ENCODE results near the gene ATF2.

Gene ATF2

DNA sequence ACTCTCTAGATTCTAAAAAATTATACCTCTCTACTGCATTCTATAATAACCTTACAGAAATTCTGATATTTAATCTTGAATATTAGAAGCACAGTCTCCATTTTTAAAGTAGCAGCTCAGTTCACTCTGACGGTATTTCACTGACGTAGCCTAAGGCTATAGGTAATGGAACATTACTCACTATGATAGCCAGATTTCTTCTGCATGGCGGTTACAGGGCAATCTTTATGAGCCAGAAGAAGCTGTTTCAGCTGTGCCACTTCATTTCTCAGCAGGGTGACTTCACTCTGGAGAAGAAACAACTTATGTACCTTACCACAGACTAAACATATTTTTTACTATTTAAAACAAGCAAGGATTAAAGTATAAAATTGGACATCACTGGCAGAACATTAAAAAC lies 87.5 kb downstream of the ATF2 start:
- no peak for DNase-seq (ENCODE audit: low read depth)

GRCh38 chr2:175076272-175076671 lies 91.7 kb downstream of the ATF2 start:
- no peak for DNase-seq (ENCODE audit: low read depth)

DNA sequence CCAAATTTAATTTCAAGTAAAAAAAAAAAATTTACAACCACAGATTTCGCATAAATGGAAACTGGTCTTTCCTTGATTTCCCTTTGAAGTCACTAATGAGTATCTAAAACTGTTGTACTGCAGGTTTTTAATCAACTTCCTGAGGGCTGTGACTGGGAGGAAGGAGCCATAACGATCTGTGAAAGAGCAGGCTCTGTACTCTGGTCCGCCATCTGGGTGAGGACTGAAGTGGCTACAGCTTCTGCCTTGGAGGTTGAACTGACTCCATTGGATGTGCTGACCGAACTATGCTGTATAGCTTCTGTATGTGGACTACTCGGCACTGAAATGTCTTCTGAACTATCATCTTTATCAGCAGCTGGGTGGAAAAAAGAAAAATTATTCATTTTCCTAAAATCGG lies 93.5 kb downstream of the ATF2 start:
- no peak for DNase-seq (ENCODE audit: low read depth)

- no peak for DNase-seq (ENCODE audit: low read depth)
Observed at GRCh38 chr2:175068534-175068933, 99.5 kb downstream of the ATF2 start.

GRCh38 chr2:175066411-175066810 lies 101.6 kb downstream of the ATF2 start:
- DNase-seq (ENCODE audit: low read depth), result no peak

- DNase-seq (ENCODE audit: low read depth), result no peak
Observed at GRCh38 chr2:175064797-175065196, 103.2 kb downstream of the ATF2 start.

- no peak for DNase-seq (ENCODE audit: low read depth)
Observed at GRCh38 chr2:175063741-175064140, 104.3 kb downstream of the ATF2 start.

- DNase-seq (ENCODE audit: low read depth), result no peak
Observed at GRCh38 chr2:175062787-175063585, 105.0 kb downstream of the ATF2 start.

- DNase-seq (ENCODE audit: low read depth), result no peak
Observed at GRCh38 chr2:175057078-175057685, 110.8 kb downstream of the ATF2 start.

GRCh38 chr2:175055993-175056392 lies 112.0 kb downstream of the ATF2 start:
- no peak for DNase-seq (ENCODE audit: low read depth)

DNA sequence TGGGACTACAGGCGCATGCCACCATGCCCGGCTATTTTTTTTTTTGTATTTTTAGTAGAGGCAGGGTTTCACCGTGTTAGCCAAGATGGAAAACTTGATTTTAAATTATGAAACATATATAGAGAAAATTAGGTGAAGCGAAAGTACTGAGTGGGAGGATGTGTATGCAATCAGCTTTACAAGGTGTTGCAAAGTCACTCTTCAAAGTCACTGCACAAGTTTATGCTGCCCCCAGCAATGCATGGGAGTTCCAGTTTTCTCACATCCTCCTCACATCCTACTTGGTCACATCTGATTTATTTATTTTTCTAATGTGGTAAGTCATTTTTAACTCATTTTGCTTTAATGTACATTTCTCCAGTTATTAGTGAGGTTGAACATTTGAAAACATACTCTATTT lies 113.7 kb downstream of the ATF2 start:
- DNase-seq (ENCODE audit: low read depth), result no peak

GRCh38 chr2:175049661-175050060 lies 118.3 kb downstream of the ATF2 start:
- DNase-seq (ENCODE audit: low read depth), result no peak

GRCh38 chr2:175048275-175048674 lies 119.7 kb downstream of the ATF2 start:
- no peak for DNase-seq (ENCODE audit: low read depth)

DNA sequence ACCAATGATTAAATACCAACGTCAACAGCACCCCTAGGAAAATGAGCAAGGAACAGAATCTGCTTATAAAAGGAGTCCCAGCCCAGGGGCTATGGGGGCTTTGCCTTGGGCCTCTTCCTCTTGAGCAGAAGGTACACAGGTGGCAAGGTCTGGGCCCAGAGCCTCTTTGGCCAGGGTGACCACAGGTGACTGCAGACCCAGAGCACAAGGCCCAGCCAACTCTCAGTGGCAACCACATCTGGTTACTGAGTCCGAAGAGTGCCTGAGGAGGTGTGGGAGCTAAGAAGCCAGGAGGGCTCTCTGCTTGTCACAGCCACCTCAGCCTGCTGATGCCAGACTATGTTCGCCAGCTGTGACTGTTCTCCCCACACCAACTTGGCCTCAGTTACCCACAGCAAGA lies 128.5 kb downstream of the ATF2 start:
- no peak for DNase-seq (ENCODE audit: low read depth)

DNA sequence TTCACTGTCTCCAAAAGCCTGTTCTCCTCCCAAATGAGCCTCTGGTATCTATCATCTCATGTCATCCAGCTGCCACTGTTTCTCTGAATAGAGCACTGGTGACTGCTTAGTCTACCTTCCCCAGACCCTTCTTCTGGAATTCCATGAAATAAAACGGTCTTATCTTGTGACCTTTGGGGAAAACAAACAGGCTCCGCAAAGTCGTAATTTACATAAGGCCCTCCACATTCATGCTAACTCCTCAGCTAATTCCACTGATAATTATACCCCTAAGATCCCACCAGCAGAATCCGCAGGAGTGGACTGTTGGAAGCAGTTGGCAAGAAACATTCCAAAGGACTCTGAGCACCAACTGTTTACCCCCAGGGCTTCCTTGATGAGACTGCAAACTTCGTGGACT lies 129.0 kb downstream of the ATF2 start:
- DNase-seq (ENCODE audit: low read depth), result no peak

DNA sequence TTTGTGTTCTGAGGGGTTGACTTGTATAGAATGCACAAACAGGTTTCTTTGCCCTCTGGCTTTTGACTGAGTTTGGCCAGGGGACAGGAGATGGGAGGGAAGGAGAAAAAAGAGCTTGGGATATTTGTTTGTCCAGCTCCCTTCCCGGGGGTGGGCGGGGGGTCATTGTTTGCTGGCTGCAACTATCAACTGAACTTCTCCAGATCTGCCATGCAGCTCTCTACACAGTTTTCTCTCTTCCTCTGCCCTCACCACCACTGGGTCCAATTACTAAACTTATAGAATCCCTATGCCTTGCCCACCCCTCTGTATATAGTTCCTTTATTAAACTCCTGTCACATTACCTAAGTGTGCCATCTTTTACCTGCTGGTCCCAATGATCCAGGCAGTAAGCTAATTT lies 130.1 kb downstream of the ATF2 start:
- no peak for DNase-seq (ENCODE audit: low read depth)

GRCh38 chr2:175036582-175037018 lies 131.4 kb downstream of the ATF2 start:
- peak; percentile 29 for DNase-seq (ENCODE audit: low read depth)

GRCh38 chr2:175035806-175036205 lies 132.2 kb downstream of the ATF2 start:
- DNase-seq (ENCODE audit: low read depth), result peak; percentile 50

GRCh38 chr2:175034716-175035115 lies 133.3 kb downstream of the ATF2 start:
- no peak for DNase-seq (ENCODE audit: low read depth)

DNA sequence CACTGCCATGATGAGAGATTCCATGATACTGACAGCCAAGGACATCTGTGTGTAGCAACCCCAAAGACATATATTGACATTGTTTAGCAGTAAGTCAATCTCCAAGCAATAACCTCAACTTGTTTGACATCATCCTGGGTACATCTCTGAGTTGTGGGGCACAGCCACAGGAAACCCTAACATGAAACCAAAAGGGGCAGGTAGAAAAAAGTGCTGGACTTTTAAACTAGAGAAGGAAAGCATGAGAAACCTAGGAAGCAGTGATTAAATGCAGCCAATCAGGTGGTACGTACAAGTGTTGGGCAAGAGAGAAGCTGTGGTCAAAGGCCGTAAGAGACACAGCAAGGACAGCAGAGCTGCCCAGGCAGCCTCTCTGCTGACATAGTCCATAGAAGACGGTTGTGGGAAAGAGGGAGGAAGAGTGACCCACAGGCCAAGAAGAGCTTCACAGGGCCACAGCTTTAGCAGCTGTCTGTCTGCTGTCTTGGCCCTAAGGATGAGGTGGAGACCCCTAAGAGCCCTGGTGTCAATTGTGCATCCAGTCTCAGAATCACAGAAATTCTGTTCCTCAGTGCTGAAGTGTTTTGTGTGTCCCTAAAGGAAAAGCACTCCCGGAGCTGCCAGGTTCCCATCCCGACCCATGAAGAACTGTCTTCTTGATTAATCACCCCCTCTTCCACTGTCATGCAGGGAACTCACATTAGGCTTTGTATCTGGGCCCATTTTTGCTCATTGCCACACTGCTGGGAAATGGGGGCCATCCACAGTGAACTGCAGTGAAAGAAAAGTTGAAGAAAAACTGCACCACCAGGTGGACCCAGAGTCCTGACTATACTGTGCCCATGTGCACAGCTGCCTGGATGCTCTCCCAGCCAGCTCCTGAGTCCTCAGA lies 137.4 kb downstream of the ATF2 start:
- peak; percentile 62 for DNase-seq (ENCODE audit: low read depth)

- DNase-seq (ENCODE audit: low read depth), result no peak
Observed at GRCh38 chr2:175027755-175028154, 140.2 kb downstream of the ATF2 start.

GRCh38 chr2:175026385-175026784 lies 141.6 kb downstream of the ATF2 start:
- no peak for DNase-seq (ENCODE audit: low read depth)

DNA sequence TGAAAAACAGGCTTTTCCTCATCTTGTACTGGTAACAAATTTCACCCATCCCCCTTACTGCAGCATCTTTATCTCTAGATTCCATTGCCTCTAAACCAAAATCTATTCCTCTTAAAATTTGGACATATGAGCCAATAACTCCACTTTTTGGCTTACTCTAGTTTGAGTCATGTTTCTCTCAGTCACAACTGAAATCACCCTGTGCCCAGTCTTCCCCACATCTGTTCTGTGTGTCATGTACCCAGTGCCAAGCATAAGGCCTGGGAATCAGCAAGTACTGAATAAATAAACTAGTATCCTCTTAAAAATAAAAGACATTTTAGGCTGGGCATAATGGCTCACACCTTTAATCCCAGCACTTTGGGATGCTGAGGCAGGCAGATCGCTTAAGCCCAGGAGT lies 142.1 kb downstream of the ATF2 start:
- DNase-seq (ENCODE audit: low read depth), result peak; percentile 26

Data from EH (cell line).